K562 (cell line): ENCODE data around the gene GRIN1. TPM values are rescaled to one million over a fixed set of nuclear protein-coding genes. Genes with fewer than 3 reads are reported as not detected.

Experiments used
- ATAC-seq: fragments of 200-7000 bp; cut with Tn5 transposase; 3 replicates; pipeline ENCODE4 v1.9.1; 2020; ENCODE audit warnings: moderate library complexity
- BruUV-seq: library from RNA; stranded (reverse); fragments of 400-500 nt; replicated peaks from 2 replicates; lab custom pipeline; 2021; lab: Mats Ljungman, UMichigan
- CTCF ChIA-PET: fragments of 300-600 bp; formaldehyde crosslinking; extraction: SDS; loops from one replicate; lab custom pipeline; 2021; ENCODE audit warnings: low intra/inter-chr PET ratio; lab: Yijun Ruan, JAX
- POLR2A ChIA-PET: fragments of 300-600, 350-650 bp; sonication (Branson Sonifier 250); formaldehyde crosslinking; extraction: SDS; loops from one replicate; lab custom pipeline; 2021; ENCODE audit warnings: antibody characterized with exemption, inconsistent platforms; lab: Yijun Ruan, JAX
- DNase-seq, 4 experiments: peaks; one replicate each; pipeline versions ENCODE4 v3.0.0 to v3.0.0-alpha.2; 2011 to 2018; ENCODE audit warnings: low spot score in 3 of 4, mixed read lengths in 3 of 4; ENCODE audit errors: extremely low read depth in 1 of 4
- FAIRE-seq: peaks from 2 replicates; lab custom pipeline; 2011; peaks lifted over from hg19 to GRCh38; lab: Jason Lieb, UNC
- H2AFZ ChIP-seq: 2 replicates; pipeline ENCODE4 v1.6.0; 2011; ENCODE audit warnings: low read depth, low read length, control low read depth, inconsistent platforms
- H3K27ac ChIP-seq: fragments of 200-600 bp; 3 replicates; pipeline ENCODE4 v1.8.0; 2011; ENCODE audit warnings: low read depth, mild to moderate bottlenecking, control low read depth, inconsistent platforms, low read length, moderate library complexity, mixed read lengths; ENCODE audit errors: extremely low read depth
- H3K27me3 ChIP-seq, 2 experiments: fragments of 300-600 bp in 1 of 2; 2 replicates in 1 of 2; 3 replicates in 1 of 2; pipeline versions ENCODE4 v1.6.0 to v1.8.0; 2011; ENCODE audit warnings: inconsistent platforms in 2 of 2, low read length in 2 of 2, mild to moderate bottlenecking in 1 of 2, mixed read lengths in 1 of 2, moderate library complexity in 1 of 2; ENCODE audit not compliant: control insufficient read depth in 2 of 2, insufficient read depth in 2 of 2
- H3K36me3 ChIP-seq: fragments of 300-600 bp; 3 replicates; pipeline ENCODE4 v1.8.0; 2011; ENCODE audit warnings: mild to moderate bottlenecking, low read length, inconsistent platforms; ENCODE audit not compliant: control insufficient read depth, insufficient read depth
- H3K4me1 ChIP-seq, 2 experiments: fragments of 200-600 bp in 1 of 2; replicated peaks in 1 of 2; 2 replicates in 1 of 2; 3 replicates in 1 of 2; pipeline versions ENCODE4 v1.5.1 to v1.8.0; 2011; ENCODE audit warnings: inconsistent platforms in 2 of 2, low read length in 2 of 2, mild to moderate bottlenecking in 1 of 2, mixed read lengths in 1 of 2, moderate library complexity in 1 of 2; ENCODE audit not compliant: control insufficient read depth in 2 of 2, insufficient read depth in 2 of 2
- H3K4me2 ChIP-seq: 2 replicates; pipeline ENCODE4 v1.6.1; 2011; ENCODE audit warnings: low read length, control low read depth, inconsistent platforms, mixed read lengths; ENCODE audit not compliant: insufficient read depth
- H3K4me3 ChIP-seq: fragments of 200-600 bp; sonication (generic), shearing (Covaris generic); 2 replicates; pipeline ENCODE4 v1.5.1; 2016; ENCODE audit warnings: control low read depth, inconsistent platforms
- H3K79me2 ChIP-seq: fragments of 200-600 bp; 3 replicates; pipeline ENCODE4 v1.8.0; 2011; ENCODE audit warnings: low read length, inconsistent platforms; ENCODE audit not compliant: control insufficient read depth, insufficient read depth
- H3K9ac ChIP-seq, 2 experiments: 2 replicates each; pipeline versions ENCODE4 v1.6.0 to v1.6.1; 2011; ENCODE audit warnings: low read depth in 2 of 2, low read length in 2 of 2, control low read depth in 1 of 2, inconsistent platforms in 1 of 2, mild to moderate bottlenecking in 1 of 2, mixed read lengths in 1 of 2; ENCODE audit not compliant: insufficient read depth in 1 of 2
- H3K9me1 ChIP-seq: one replicate; pipeline ENCODE4 v1.6.0; 2011; ENCODE audit warnings: inconsistent platforms, mild to moderate bottlenecking, low read length, moderate library complexity; ENCODE audit not compliant: control insufficient read depth, insufficient read depth
- H3K9me3 ChIP-seq: replicated peaks from 2 replicates; pipeline ENCODE4 v1.5.1; 2011; ENCODE audit warnings: low read depth, low read length, inconsistent platforms; ENCODE audit not compliant: control insufficient read depth, insufficient read depth
- H4K20me1 ChIP-seq: replicated peaks from 2 replicates; pipeline ENCODE4 v1.6.1; 2011; ENCODE audit warnings: low read length, inconsistent platforms, mixed read lengths; ENCODE audit not compliant: control insufficient read depth, insufficient read depth
- CEBPB ChIP-seq: fragments of 450-650 bp; IDR thresholded peaks from 2 replicates; pipeline ENCODE4 v1.6.1; 2016; ENCODE audit warnings: missing genetic modification characterization, missing compliant biosample characterization
- ZNF512 ChIP-seq: IDR thresholded peaks from 2 replicates; pipeline ENCODE4 v1.6.1; 2016; ENCODE audit warnings: missing genetic modification characterization, missing compliant biosample characterization
- WGBS: fragments of 100-300 bp; shearing (Covaris generic); methylation state at CpG from one replicate; pipeline ENCODE4 v1.1.6; 2016; ENCODE audit warnings: low coverage, mixed read lengths; ENCODE audit not compliant: insufficient coverage; ENCODE audit errors: missing lambda C conversion rate; 5-methylcytosine and 5-hydroxymethylcytosine counted together
- in situ Hi-C: fragments of 300-500 bp; cut with MboI; formaldehyde crosslinking; loops from 4 replicates; pipeline ENCODE4 v1.15.0; 2018; ENCODE audit warnings: inconsistent platforms, mixed read lengths
- intact Hi-C: fragments of 100-400 bp; cut with micrococcal nuclease; formaldehyde crosslinking; loops from 2 replicates; pipeline ENCODE4 v1.14.2; 2022
- polyA plus RNA-seq, 8 experiments: library from polyadenylated mRNA; depleted of rRNA in 4 of 8; stranded (reverse) in 5 of 8; unstranded in 3 of 8; fragments of >200 nt; fragmentation: Nextera tagmentation in 2 of 8; fragmentation: Illumina TruSeq in 1 of 8; extraction: Ambion mirVana in 2 of 8; extraction: Trizol in 1 of 8; gene quantifications; 2 replicates each; pipeline versions ENCODE4 v1.2.1 to v1.2.3, GENCODE V29; 2011 to 2014; ENCODE audit warnings: inconsistent platforms in 1 of 8, missing spikeins in 1 of 8
- total RNA-seq, 7 experiments: library from RNA; depleted of rRNA in 6 of 7; stranded (reverse); fragments of >200 nt in 6 of 7; fragmentation: Illumina TruSeq in 2 of 7; extraction: Trizol in 2 of 7; gene quantifications; 2 replicates each; pipeline versions ENCODE4 v1.2.1 to v1.2.3, GENCODE V29; 2011 to 2021; ENCODE audit warnings: low replicate concordance in 1 of 7

The GRIN1 gene
- total and polyA plus RNA-seq, 9 of the 15 experiments (the other 6 are each of a cell fraction or from before 2014, with no cell fraction given): 0.03 to 0.35 (median 0.16) TPM; not detected in 6

- Histone ChIP-seq H2AFZ (0 out of 2 replicates have a peak overlapping the region, but pooled peaks have one; percentile 77), H3K4me2 (peak overlapping the region; percentile 71), H3K9ac (peak overlapping the region; percentile 30 to 92; a peak in 3 of 4 replicates), H4K20me1 (no peaks in the 10 kb centered on the region), H3K27me3 (no peaks in the 10 kb centered on the region), H3K36me3 (no peaks in the 10 kb centered on the region), H3K4me1 (peaks cover 8 to 52% of the 10 kb centered on the region in 2 experiments; a peak in 3 of 5 replicates), H3K9me1 (no peaks in the 10 kb centered on the region), H3K9me3 (no peaks in the 10 kb centered on the region; the same call in 1 of the 2 replicates), H3K4me3 (no peak overlapping the region), H3K79me2 (no peaks in the 10 kb centered on the region), H3K27ac (0 out of 3 replicates have a peak overlapping the region, but pooled peaks have one; percentile 54)
- ATAC-seq (no peak), DNase-seq (no peak)
- intact Hi-C loops: no loop called here
- in situ Hi-C loops: no loop called here
- POLR2A ChIA-PET: interaction anchor here (1.2 to 3.4 kb wide), 5 partner anchors 8 to 92 kb away, joined by 3 to 22 read pairs (median 8); partner anchors contain the start of genes GRIN1 and TUBB4B
- CTCF ChIA-PET: no interaction called here
- BruUV-seq: no TSS peak
- no peak for TF ChIP-seq ZNF512 (tag)
- TF ChIP-seq CEBPB (tag): 0 out of 2 replicates have a peak, but pooled peaks have one; percentile 26
- TF ChIP-seq, all 486 proteins: peak for 1
- FAIRE-seq: no peak
- 59% methylated on average over 5 of the region's 5 CpGs for WGBS
Measured at GRCh38 chr9:137149363-137149762, 10.4 kb downstream of the GRIN1 start.
